Measurements from ENCODE around the gene MPZL1. TPM values are rescaled to one million over a fixed set of nuclear protein-coding genes. Genes with fewer than 3 reads are reported as not detected.

MPZL1 gene
- total and polyA plus RNA-seq, 4 donors, result 11.3 to 26.1 (median 16.8) TPM

GRCh38 chr1:167772436-167772835, 50.7 kb downstream of the MPZL1 start:
- Histone ChIP-seq H3K4me3 (ENCODE audit: low read depth in 1 of 3, low read length in 3 of 3) (no peak overlapping the region), H3K27me3 (ENCODE audit: control insufficient read depth in 4 of 4, insufficient read depth in 4 of 4, low read length in 3 of 4) (no peaks in the 10 kb centered on the region), H3K9me3 (ENCODE audit: control insufficient read depth in 4 of 4, low read length in 3 of 4) (no peaks in the 10 kb centered on the region), H3K9ac (ENCODE audit: low read depth in 1 of 2, low read length in 2 of 2) (no peak overlapping the region), H3K4me1 (ENCODE audit: control insufficient read depth in 4 of 4, insufficient read depth in 4 of 4, low read length in 3 of 4) (no peaks in the 10 kb centered on the region), H3K36me3 (ENCODE audit: control insufficient read depth in 4 of 4, insufficient read depth in 3 of 4, low read depth in 1 of 4, low read length in 3 of 4) (peaks cover 2 to 12% (median 4%) of the 10 kb centered on the region in 4 donors), H3K27ac (ENCODE audit: low read depth in 1 of 2, low read length in 2 of 2) (no peak overlapping the region)
- WGBS, result 97% methylated on average over 4 of the region's 4 CpGs
- TF ChIP-seq EGR1 (IDR thresholded peaks at IDR 0.05; ENCODE audit: low read depth in 2 of 2), result no peak
- DNase-seq (ENCODE audit: low spot score), result no peak

- H3K36me3 ChIP-seq (ENCODE audit: control insufficient read depth in 4 of 4, insufficient read depth in 3 of 4, low read depth in 1 of 4, low read length in 3 of 4), result peaks cover 2 to 12% (median 4%) of the 10 kb centered on the region in 4 donors
- no peak for DNase-seq (ENCODE audit: low spot score)
- TF ChIP-seq EGR1 (IDR thresholded peaks at IDR 0.05; ENCODE audit: low read depth in 2 of 2) (no peak), ZBTB33 (IDR thresholded peaks at IDR 0.05) (no peak), RXRA (IDR thresholded peaks at IDR 0.05) (no peak), GABPA (IDR thresholded peaks at IDR 0.05 in 1 of 2, conservative IDR thresholded peaks at IDR 0.05 in 1 of 2) (no peak), ATF3 (IDR thresholded peaks at IDR 0.05) (no peak), HNF4A (conservative IDR thresholded peaks at IDR 0.05) (no peak), SP1 (IDR thresholded peaks at IDR 0.05) (no peak), RAD21 (IDR thresholded peaks at IDR 0.05) (no peak), FOXA2 (IDR thresholded peaks at IDR 0.05) (no peak), YY1 (IDR thresholded peaks at IDR 0.05) (no peak), MAX (IDR thresholded peaks at IDR 0.05) (no peak), HNF4G (IDR thresholded peaks at IDR 0.05) (no peak), FOXA1 (IDR thresholded peaks at IDR 0.05) (no peak), TAF1 (conservative IDR thresholded peaks at IDR 0.05) (no peak), NR2F2 (IDR thresholded peaks at IDR 0.05) (no peak), CTCF (IDR thresholded peaks at IDR 0.05; ENCODE audit: low read depth, low read length, missing input control) (no peak), REST (IDR thresholded peaks at IDR 0.05) (no peak), JUND (IDR thresholded peaks at IDR 0.05) (no peak)
- WGBS, result 97% methylated on average over 2 of the region's 2 CpGs
- no peak overlapping the region for H3K4me3 ChIP-seq (ENCODE audit: low read depth in 1 of 3, low read length in 3 of 3)
- no peaks in the 10 kb centered on the region for H3K9me3 ChIP-seq (ENCODE audit: control insufficient read depth in 4 of 4, low read length in 3 of 4)
- no peak overlapping the region for H3K27ac ChIP-seq (ENCODE audit: low read depth in 1 of 2, low read length in 2 of 2)
- H3K27me3 ChIP-seq (ENCODE audit: control insufficient read depth in 4 of 4, insufficient read depth in 4 of 4, low read length in 3 of 4), result no peaks in the 10 kb centered on the region
- H3K4me1 ChIP-seq (ENCODE audit: control insufficient read depth in 4 of 4, insufficient read depth in 4 of 4, low read length in 3 of 4), result no peaks in the 10 kb centered on the region
- H3K9ac ChIP-seq (ENCODE audit: low read depth in 1 of 2, low read length in 2 of 2), result no peak overlapping the region
Observed at GRCh38 chr1:167773516-167773915, 51.7 kb downstream of the MPZL1 start.

Data from liver (tissue), 9 donors.